Activated naive CD8-positive, alpha-beta T cell treated with anti-CD3 and anti-CD28 coated beads, Interleukin-2, amount 50 U/mL, for 24 hours (primary cell): ENCODE data around the gene TBC1D17.

ENCODE experiments used
- ATAC-seq: fragments of 150-1000 bp; cut with Tn5 transposase; one replicate; pipeline ENCODE4 v1.10.0; 2021
- DNase-seq: peaks from one replicate; pipeline ENCODE4 v3.0.0; 2021
- H3K27ac Mint-ChIP-seq: one replicate; pipeline ENCODE4 v1.8.0; 2021; ENCODE audit warnings: mild to moderate bottlenecking, mixed read lengths
- H3K27me3 Mint-ChIP-seq: one replicate; pipeline ENCODE4 v1.8.0; 2021; ENCODE audit warnings: mixed read lengths
- H3K36me3 Mint-ChIP-seq: one replicate; pipeline ENCODE4 v1.8.0; 2021; ENCODE audit warnings: low read depth, mixed read lengths
- H3K4me1 Mint-ChIP-seq: one replicate; pipeline ENCODE4 v1.8.0; 2021; ENCODE audit warnings: mixed read lengths
- H3K4me3 Mint-ChIP-seq: one replicate; pipeline ENCODE4 v1.8.0; 2021; ENCODE audit warnings: mild to moderate bottlenecking, moderate library complexity, mixed read lengths
- H3K9me3 Mint-ChIP-seq: one replicate; pipeline ENCODE4 v1.8.0; 2021; ENCODE audit warnings: mixed read lengths

The TBC1D17 gene

DNA sequence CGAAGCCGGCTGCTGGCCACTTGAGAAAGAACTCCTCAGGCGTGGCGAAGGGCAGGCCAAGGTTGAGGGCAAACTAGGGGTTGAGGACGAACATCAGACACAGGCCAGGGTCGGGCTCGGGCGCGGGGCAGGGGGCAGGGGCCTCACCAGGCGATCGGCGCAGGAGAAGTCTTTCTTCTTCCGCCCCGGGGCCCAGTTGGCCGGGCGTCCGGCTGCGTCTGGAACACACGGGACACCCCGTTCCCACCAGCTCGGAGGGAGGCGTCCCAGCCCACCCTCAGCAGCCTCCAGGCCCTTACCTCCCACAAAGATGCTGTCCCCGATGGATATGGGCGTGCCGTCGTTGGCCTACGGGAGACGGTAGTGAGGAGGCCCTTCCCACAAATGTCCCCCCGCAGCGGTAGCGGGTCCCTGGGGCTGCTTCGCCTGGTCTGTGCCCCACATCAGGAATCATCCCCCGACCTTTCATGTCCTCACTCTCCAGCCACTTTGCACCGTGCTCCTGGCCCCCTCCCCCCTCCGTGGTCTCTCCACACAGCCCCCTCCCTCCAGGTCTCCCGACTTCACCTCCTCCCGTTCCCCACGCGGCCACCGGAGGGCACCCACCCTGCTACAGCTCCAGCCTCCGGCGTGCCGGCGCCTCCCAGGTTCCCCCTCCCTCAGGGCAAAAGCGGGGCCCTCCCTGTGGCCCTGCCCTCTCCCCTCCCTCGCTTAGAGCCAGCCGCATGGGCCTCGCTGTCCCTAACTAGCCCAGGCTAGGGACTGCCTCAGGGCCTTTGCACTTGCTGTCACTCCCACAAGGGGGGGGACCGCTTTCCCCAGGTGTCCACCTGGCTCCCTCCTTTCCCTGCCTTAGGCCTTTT lies 14.9 kb upstream of the TBC1D17 start:
- Mint-ChIP-seq H3K4me3 (no peak overlapping the region), H3K4me1 (peaks cover 25% of the 10 kb centered on the region)
- no peak for ATAC-seq

DNA sequence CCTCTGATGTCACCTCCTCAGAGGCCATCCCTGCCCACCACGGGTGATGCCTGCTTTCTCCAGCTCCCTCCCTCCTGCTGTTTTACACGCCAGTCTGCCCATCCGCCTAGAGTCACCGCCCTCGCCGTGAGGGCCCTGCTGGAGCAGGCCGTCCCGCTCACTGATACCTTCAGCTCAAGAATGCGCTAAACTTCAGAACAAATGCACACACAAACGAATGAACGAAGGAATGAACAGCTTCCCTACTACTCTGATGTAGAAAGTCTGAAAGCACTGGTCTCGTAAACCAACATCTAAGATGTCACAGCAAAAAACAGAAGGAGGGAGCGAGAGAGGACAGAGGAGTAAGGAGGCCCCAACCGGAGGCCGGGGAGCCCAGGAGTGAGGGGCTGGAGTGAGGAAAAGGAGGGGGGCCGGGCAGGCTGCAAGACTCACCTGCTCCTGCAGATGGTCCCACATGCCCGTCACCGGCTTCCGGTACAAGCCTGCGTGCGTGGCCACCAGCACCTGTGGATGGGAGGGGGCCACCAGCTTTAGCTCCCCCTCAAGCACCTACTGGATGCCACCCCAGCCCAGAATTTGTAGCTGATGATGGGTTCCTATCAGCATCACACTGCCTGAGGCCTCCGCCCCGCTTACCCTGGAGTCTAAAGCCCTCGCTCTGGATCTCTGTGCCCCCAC lies 14.1 kb upstream of the TBC1D17 start:
- Mint-ChIP-seq H3K4me3 (no peak overlapping the region), H3K36me3 (peaks cover 30% of the 10 kb centered on the region), H3K9me3 (no peaks in the 10 kb centered on the region)

More for the DNA sequence above, 14.9 kb upstream of the TBC1D17 start:
- Mint-ChIP-seq H3K27ac (no peak overlapping the region), H3K36me3 (peaks cover 32% of the 10 kb centered on the region), H3K9me3 (no peaks in the 10 kb centered on the region), H3K27me3 (no peaks in the 10 kb centered on the region)
- DNase-seq, result no peak

DNA sequence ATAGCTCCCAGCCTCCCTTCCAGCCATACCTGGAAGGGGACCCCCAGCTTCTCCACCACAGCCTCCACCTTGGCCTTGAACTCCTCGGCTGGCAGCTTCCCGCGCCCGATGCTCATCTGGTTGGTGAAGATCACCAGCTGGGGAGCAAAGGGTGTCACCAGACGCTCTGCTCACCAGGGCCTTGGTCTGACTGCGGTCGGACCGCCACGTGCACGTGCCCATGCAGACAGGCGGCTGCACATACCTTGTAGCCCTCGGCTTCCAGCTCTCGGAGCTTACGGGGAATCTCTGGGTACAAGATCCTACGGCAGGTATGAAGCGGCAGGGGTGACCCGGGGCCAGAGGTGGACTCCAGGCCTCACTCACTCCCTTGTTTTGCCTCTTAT lies 13.6 kb upstream of the TBC1D17 start:
- ATAC-seq (no peak), DNase-seq (no peak)
- no peak overlapping the region for H3K4me3 Mint-ChIP-seq
- H3K36me3 Mint-ChIP-seq, result peaks cover 30% of the 10 kb centered on the region
- H3K9me3 Mint-ChIP-seq, result no peaks in the 10 kb centered on the region
- no peaks in the 10 kb centered on the region for H3K27me3 Mint-ChIP-seq
- H3K4me1 Mint-ChIP-seq, result peaks cover 33% of the 10 kb centered on the region
- H3K27ac Mint-ChIP-seq, result no peak overlapping the region

More for the DNA sequence above, 14.1 kb upstream of the TBC1D17 start:
- Mint-ChIP-seq H3K27ac (no peak overlapping the region), H3K4me1 (peaks cover 32% of the 10 kb centered on the region), H3K27me3 (no peaks in the 10 kb centered on the region)
- DNase-seq (no peak), ATAC-seq (no peak)

DNA sequence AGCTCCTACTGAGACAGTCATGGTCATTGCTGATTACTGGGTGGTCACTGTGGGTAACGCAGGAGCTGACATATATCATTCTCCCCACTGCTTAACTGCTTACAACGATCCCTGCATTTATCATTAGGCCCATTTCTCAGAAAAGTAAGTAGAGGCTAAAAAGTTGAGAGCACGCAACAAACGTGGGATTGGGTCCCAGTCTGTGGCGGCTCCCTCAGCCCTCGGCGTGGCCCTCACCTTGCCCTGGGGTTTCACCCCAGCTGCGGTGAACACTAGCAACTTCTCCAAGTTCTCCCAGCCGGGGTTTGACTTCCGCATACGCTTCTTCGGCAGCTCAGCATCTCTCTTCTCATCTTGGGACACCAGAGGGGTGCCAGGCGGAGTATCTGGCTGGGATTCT lies 12.6 kb upstream of the TBC1D17 start:
- no peak for ATAC-seq
- no peak for DNase-seq
- Mint-ChIP-seq H3K27me3 (no peaks in the 10 kb centered on the region), H3K9me3 (no peaks in the 10 kb centered on the region), H3K36me3 (peaks cover 28% of the 10 kb centered on the region), H3K4me3 (no peak overlapping the region), H3K27ac (no peak overlapping the region), H3K4me1 (peaks cover 33% of the 10 kb centered on the region)

DNA sequence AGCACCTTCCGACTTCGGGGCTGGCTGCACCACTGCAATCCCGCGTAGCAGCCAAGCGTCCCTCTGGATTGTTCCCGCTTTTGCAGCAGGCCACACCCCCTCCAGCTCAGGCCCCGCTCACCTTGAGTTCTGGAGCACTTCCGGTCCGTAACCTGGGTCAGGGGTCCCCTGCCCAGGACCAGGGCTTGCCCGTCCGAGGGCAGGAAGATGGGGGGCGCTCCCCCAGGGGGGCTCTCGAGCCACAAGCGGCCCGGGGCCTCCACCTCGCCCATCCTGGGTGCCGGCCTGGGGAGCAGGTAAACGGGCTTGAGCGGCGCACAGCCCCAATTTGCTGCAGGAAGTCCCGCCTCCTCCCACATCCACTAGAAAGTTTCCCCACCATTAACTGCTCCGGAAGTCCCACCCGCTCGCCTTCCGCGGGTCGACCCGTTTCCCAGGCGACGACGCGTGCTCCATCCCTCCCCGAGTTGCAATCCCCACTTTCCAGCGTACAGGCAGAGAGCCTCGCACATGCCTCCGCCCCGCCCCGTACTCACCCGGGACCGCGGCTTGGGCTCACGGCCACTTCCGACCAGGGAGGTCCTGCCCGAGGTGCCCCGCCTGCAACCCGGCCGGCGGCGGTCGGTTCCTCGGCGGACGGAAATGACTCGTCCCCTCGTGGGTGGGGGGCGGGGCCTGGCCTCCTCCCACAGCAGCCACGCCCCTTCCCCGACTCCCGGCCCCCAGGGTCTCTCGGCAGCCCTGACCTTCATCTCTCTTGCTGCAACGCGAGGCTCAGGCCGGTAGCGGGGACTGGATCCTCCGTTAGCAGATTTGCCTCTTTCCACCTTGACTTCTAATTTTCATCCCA lies 10.3 kb upstream of the TBC1D17 start, which contains the start of gene PNKP:
Gene PNKP (minus strand): TSS at position 644 of the 850 bp plus-strand sequence. CDS start 372 bp downstream, at position 272.
- Mint-ChIP-seq H3K4me3 (peak within 1 kb of the TSS; percentile 91), H3K36me3 (peaks cover 23% of the 10 kb centered on the region), H3K4me1 (peaks cover 42% of the 10 kb centered on the region), H3K27me3 (no peaks in the 10 kb centered on the region), H3K9me3 (no peaks in the 10 kb centered on the region), H3K27ac (peak within 1 kb of the TSS; percentile 96)
- DNase-seq, result peak; percentile 84
- peak; percentile 52 for ATAC-seq

DNA sequence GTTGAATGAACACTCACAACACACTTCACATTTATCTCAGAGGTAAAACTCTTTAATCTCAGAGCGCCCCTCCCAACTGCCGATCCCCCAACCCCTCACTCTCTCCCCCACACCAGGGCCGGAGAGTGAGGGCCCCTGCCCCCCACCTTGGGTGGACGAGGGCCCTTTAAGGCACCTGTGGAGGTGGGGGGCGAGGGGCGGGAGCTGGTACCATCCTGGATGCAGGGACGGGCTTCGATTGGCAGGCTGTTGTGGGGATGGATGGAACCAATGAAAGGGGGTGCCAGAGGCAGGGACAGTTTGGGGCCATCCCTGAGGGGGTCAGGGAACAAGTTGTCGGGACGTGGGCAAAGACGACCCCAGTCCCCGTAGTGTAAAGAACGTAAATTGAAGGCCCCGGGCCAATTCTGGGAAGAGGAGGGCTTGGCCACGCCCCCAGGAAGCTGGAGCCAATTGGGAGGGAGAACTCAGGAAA lies 8.5 kb upstream of the TBC1D17 start:
- ATAC-seq, result peak; percentile 2
- no peak overlapping the region for H3K4me3 Mint-ChIP-seq
- no peak for DNase-seq
- peaks cover 19% of the 10 kb centered on the region for H3K36me3 Mint-ChIP-seq
- H3K9me3 Mint-ChIP-seq, result no peaks in the 10 kb centered on the region
- no peaks in the 10 kb centered on the region for H3K27me3 Mint-ChIP-seq
- H3K27ac Mint-ChIP-seq, result no peak overlapping the region
- peaks cover 45% of the 10 kb centered on the region for H3K4me1 Mint-ChIP-seq

DNA sequence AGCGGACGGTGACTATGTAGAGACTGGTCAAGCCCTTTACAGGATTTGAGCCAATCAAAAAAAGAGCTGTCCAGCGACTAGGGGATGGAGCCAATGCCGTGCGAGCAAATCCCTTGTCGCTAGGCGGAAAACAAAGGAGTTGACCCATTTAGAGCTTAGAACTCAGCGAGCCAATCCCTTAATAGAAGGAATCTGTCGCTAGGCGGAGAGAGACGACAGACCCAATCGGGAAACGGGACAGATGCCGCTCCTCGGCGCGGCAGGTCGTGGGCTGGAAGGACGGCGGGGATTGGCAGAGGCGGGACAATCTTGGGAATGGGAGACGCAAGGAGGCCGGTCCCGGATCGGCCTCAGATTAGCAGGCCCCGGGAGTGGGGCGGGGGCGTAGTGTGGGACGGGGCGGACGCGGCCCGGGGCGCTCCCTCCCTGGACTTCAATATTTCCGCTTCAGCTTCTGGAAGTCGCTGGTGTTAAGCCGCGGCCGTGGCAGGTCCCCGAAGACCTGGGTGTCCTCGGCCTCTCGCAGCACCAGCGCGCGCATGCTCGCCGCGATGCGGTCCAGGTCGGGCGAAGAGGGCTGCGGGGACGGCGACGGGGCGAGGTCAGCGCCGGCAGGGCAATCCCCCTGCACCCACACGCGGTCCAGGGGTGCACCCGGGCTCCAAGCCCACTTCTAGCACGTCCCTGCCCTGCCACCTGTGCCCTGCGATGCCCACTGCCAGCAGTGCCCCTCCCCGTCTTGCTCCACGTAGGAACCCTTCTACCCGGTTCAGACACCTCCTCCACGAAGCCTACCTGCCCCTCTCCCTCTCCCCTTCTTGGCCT lies 7.8 kb upstream of the TBC1D17 start:
- Mint-ChIP-seq H3K4me3 (no peak overlapping the region), H3K9me3 (no peaks in the 10 kb centered on the region), H3K36me3 (peaks cover 13% of the 10 kb centered on the region), H3K27me3 (no peaks in the 10 kb centered on the region), H3K4me1 (peaks cover 45% of the 10 kb centered on the region), H3K27ac (peak overlapping the region; percentile 79)
- DNase-seq, result peak; percentile 89
- peak; percentile 87 for ATAC-seq

DNA sequence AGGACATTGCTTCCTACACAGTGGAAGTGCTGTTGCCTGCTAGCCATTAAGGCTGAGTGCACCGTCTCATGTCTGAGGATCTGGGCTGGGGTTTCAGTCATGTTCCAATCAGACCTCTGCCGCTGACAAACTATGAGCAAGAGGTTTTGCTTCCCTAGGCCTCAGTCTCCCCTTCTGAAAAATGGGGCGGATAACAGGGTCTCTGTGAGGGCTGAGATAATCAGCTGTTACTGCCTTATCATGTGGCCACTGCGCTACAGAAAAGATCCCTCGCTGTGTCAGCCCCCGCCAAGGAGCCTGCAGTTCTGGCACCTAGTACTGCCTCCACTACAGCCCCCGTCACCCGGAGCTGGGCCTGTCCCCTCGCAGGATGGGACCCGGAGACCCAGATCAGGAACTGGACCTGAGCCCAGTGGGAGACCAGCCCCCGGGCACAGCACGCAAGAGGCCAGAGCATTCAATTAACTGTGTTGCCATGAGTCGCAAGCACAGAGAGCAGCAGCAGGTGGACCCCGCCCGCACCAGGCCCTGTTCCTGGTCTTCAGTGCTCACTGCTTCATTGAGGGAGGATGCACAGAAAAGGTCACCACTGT lies 7.1 kb upstream of the TBC1D17 start:
- Mint-ChIP-seq H3K9me3 (no peaks in the 10 kb centered on the region), H3K4me1 (peaks cover 45% of the 10 kb centered on the region), H3K36me3 (peaks cover 9% of the 10 kb centered on the region), H3K27me3 (no peaks in the 10 kb centered on the region), H3K27ac (peak overlapping the region; percentile 79), H3K4me3 (no peak overlapping the region)
- no peak for ATAC-seq
- DNase-seq, result no peak

DNA sequence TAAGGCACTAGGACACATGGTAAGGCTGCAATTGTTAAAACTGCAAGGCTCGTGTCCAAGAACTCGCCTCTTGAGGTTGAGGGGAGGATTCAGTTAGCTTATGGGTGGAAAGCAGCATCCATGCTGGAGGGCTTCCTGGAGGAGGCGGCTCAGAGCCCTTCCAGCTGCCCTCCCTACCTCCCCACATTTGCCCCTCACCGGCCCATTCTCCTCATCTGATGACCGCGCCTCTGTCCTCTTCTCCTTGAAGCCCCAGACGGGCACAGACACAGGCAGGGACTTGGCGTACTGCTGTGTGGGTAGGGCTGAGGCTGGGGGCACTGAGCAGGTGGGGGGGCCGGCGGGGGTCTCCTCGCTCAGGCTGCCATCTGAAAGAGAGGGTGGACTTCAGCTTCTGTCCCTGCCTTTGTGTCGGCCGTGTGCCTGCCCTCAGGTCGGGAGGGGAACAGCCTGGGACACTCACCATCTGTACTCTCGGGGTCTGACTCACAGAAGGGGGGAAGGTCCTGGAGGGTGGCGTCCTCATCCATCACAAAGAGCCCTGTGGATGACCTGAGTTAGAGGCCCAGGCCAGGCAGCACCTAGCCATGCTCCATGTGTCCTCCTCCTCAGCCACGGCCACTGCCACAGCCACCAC lies 6.0 kb upstream of the TBC1D17 start:
- H3K36me3 Mint-ChIP-seq, result peaks cover 4% of the 10 kb centered on the region
- ATAC-seq (no peak), DNase-seq (no peak)
- H3K4me1 Mint-ChIP-seq, result peaks cover 40% of the 10 kb centered on the region
- H3K27ac Mint-ChIP-seq, result no peak overlapping the region
- H3K27me3 Mint-ChIP-seq, result no peaks in the 10 kb centered on the region
- H3K4me3 Mint-ChIP-seq, result no peak overlapping the region
- no peaks in the 10 kb centered on the region for H3K9me3 Mint-ChIP-seq

DNA sequence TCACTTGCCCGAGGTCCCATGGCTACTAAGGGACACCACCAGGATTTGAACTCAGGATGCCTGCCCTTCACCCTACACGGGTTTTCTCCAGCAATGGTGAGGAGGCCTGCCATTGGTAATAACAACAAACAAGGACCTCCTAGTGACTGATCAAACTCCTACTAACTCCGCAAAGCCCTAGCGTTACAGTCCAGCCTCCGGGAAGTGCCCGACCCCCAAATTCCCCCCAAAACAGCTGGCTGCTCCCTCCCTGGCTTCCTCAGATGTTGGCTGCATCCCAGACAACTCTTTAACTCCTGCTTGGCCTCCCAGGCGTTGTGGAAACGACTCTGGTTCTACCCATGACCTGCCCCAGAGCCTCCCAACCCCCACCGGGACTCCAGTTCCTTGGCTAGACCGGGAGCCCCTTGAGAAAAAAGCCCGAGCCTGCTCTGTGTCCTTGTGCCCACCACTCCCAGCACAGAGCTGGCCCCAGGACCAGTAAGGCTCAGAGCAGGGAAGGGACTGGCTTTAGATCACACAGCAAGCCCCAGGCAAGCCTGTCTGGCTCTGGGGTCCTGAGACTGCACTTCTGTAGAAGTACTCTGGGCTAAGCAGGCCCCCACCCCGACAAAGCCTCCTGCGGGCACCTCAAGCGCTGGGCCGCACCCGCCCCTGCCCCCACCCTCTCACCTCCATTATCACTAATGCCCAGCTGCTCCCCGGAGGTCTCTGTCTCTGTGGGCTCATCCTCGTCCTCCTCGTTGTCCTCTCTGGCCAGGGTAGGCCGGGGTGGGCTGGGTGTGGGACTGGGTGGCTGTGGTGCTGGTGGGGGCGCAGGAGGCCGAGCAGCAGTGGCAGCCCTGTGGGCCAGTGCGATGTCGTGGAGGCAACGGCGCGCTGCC lies 5.0 kb upstream of the TBC1D17 start:
- no peaks in the 10 kb centered on the region for H3K27me3 Mint-ChIP-seq
- no peak overlapping the region for H3K27ac Mint-ChIP-seq
- no peak overlapping the region for H3K4me3 Mint-ChIP-seq
- H3K9me3 Mint-ChIP-seq, result no peaks in the 10 kb centered on the region
- peaks cover 2% of the 10 kb centered on the region for H3K36me3 Mint-ChIP-seq
- no peak for ATAC-seq
- peaks cover 34% of the 10 kb centered on the region for H3K4me1 Mint-ChIP-seq
- DNase-seq, result no peak

DNA sequence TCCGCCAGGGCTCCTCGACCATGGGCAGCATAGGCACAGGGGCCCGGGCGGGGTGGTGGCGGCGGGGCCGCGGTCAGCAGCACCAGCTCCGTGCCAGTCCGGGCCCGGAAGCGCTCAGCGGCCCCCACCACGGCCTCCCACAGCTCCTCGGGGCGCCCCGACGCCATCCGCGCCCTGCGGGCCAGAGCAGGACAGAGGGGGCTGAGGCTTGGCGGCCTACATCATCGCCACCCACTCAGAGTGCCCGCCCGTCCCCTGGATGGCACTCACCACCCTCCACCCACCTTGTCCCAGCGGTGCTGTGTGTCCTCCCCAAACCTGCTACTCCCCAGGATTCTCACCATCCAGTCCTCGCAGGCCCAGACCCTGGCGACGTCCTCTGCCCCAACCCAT lies 4.4 kb upstream of the TBC1D17 start:
- no peak overlapping the region for H3K27ac Mint-ChIP-seq
- no peak for DNase-seq
- H3K36me3 Mint-ChIP-seq, result peaks cover 4% of the 10 kb centered on the region
- no peak for ATAC-seq
- H3K4me1 Mint-ChIP-seq, result peaks cover 30% of the 10 kb centered on the region
- H3K4me3 Mint-ChIP-seq, result no peak overlapping the region
- no peaks in the 10 kb centered on the region for H3K9me3 Mint-ChIP-seq
- H3K27me3 Mint-ChIP-seq, result no peaks in the 10 kb centered on the region

DNA sequence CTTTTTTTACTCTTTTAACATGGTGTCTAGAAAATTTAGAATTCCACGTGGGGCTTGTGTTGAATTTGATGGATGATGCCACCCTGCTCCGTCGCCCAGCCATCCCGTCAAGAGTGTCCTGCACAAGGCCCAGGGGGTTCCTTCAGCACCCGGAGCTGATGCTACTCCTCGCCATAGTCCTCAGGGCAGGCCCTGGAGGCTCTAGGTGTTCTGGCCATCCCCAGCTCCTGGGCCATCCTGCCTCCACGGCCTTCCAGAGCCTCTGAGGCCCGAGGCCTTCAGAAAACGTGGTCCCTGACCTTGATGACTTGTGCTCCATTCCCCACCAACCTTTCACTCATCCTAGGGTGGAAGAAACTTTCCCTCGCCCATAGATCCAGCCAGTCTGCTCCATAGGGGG lies 3.7 kb upstream of the TBC1D17 start:
- Mint-ChIP-seq H3K9me3 (no peaks in the 10 kb centered on the region), H3K27ac (no peak overlapping the region), H3K4me3 (no peak overlapping the region), H3K27me3 (no peaks in the 10 kb centered on the region), H3K4me1 (peaks cover 32% of the 10 kb centered on the region), H3K36me3 (peaks cover 5% of the 10 kb centered on the region)
- ATAC-seq, result no peak
- no peak for DNase-seq
